HFF-Myc (cell line): ENCODE data around the gene LAPTM4A.
A peak's percentile ranks its signal among the peaks of the same experiment; 100 is the strongest.

ENCODE experiments used
- DNase-seq: peaks from one replicate; pipeline ENCODE4 v3.0.0-alpha.2; 2011; ENCODE audit warnings: low read depth; ENCODE audit errors: extremely low read depth
- H3K4me3 ChIP-seq: replicated peaks from 2 replicates; pipeline ENCODE4 v1.5.1; 2011; ENCODE audit warnings: low read depth, mild to moderate bottlenecking, control low read depth, low read length
- CTCF ChIP-seq: IDR thresholded peaks from 2 replicates; pipeline ENCODE4 v1.5.1; 2012; ENCODE audit warnings: mild to moderate bottlenecking, low read depth, low read length, control low read depth; ENCODE audit errors: missing control alignments

The LAPTM4A gene

GRCh38 chr2:20012282-20013125, 38.9 kb downstream of the LAPTM4A start, which contains the start of gene MATN3:
TSS of gene MATN3 (minus strand) at chr2:20012668. CDS start at chr2:20012631, 37 bp downstream.
- no peak for TF ChIP-seq CTCF
- DNase-seq: no peak
- peak within 1 kb of the TSS; percentile 29 for H3K4me3 ChIP-seq

GRCh38 chr2:20012032-20012281, 39.5 kb downstream of the LAPTM4A start:
- DNase-seq: no peak
- peak overlapping the region; percentile 29 for H3K4me3 ChIP-seq
- no peak for TF ChIP-seq CTCF

DNA sequence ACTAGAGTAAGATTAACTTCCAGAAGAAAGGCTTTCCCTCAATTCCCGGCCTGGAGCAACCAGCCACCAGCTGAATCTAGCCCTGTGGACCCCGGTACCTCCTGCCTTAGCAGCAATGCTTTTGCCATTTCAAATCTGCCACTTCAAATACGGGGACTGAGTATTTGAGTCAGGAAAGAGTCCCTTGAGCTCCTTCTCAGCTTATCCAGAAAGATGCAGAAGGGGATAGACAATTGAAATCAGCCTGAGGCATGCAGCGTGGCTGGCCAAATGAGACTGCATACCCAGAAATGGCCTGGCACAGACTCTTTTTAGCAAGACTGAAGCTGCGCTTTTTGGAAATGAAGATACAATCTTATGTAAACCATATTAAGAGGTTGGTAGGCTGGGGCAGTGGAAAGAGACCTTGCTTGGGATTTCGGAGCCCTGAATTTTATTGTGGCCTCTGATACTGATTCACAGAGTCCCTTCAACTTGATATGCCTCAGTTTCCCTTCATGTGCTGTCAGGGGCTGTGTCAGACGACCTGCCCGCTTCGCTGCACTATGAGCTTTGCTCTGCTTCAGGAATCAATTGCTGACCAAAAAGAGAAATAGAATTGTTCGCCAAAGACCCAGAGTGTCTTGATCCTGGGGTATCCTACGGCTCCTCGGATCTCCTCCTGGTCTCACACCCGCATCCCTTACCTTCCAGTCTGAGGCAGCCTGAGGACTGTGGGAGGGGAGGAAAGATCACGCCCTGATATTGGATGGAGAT, 40.0 kb downstream of the LAPTM4A start:
- TF ChIP-seq CTCF: no peak
- H3K4me3 ChIP-seq: no peak overlapping the region
- no peak for DNase-seq

- TF ChIP-seq CTCF: no peak
- DNase-seq: no peak
- H3K4me3 ChIP-seq: no peak overlapping the region
Measured at GRCh38 chr2:20008703-20009102, 42.7 kb downstream of the LAPTM4A start.

DNA sequence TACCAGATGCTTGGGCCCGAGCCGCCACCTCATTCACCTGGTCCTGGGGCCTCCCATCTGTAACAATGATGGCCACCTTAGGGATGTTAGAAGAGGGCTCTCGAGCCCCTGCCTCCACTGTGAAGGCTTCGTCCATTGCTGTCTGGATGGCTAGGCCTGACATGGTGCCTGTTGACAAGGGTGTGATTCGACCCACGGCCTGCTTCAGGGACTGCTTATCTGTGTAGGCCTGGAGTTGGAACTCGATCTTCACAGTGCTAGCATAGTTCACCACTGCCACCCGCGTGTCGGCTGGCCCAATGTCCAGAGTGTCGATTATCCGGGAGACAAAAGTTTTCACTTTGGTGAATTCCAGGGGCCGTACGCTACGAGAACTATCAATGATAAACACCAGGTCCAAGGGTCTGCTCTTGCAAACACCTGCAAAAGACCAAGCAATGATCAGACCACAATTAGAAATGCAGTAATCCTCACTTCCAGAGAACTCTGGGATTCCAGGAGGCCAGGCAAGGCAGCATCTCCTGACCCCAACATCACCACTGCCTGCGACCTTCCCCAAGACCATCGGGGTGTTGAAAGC, 45.4 kb downstream of the LAPTM4A start:
- no peak for DNase-seq
- TF ChIP-seq CTCF: no peak
- H3K4me3 ChIP-seq: no peak overlapping the region

DNA sequence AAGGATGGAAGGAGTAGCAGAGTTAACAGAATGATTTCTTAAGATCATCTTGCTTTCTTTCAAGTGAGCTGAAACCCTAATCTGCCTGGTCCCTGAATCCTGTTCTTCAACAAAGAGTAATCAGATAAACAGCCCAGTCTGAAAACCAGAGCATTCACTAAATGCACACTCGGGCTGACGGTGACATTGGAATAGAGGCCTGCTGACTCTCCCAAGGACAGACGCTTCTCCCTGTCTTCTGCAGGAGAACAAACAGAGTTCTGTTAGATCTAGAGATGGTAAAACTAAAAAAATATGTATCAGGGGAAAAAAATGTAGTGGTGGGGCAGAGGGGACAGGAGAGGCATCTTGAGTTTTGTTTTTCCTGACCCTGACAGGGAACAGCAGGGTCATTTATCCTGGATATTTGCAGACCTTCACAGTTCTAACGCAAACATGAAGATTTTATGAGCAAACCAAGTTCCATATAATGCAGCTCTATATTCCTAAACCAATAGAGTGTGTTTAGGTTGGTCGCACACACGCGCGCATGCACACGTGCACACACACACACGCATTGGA, 46.3 kb downstream of the LAPTM4A start:
- DNase-seq: no peak

More for the DNA sequence above, 46.3 kb downstream of the LAPTM4A start:
- TF ChIP-seq CTCF: no peak
- no peak overlapping the region for H3K4me3 ChIP-seq
